Natural killer cell (primary cell): ENCODE data around the gene LPIN3. TPM values are rescaled to one million over a fixed set of nuclear protein-coding genes. Genes with fewer than 3 reads are reported as not detected.

Experiments
- ATAC-seq, 3 donors: fragments of 150-1000 bp in 2 of 3; fragments of 200-7000 bp in 1 of 3; cut with Tn5 transposase; 1 replicate in 1 of 3; 2 replicates in 2 of 3; pipeline ENCODE4 v1.10.0; 2021; ENCODE audit warnings: mild to moderate bottlenecking in 2 of 3, moderate library complexity in 2 of 3
- DNase-seq, 2 donors: peaks; one replicate each; pipeline versions ENCODE4 v3.0.0 to v3.0.0-alpha.2; 2013 to 2021; ENCODE audit warnings: mixed read lengths in 1 of 2
- H3K27ac ChIP-seq: one replicate; pipeline ENCODE4 v1.5.1; 2013; ENCODE audit warnings: mild to moderate bottlenecking, low read length
- H3K27me3 ChIP-seq: one replicate; pipeline ENCODE4 v1.6.1; 2013; ENCODE audit warnings: low read length; ENCODE audit not compliant: control insufficient read depth, insufficient read depth
- H3K36me3 ChIP-seq: one replicate; pipeline ENCODE4 v1.6.1; 2013; ENCODE audit warnings: low read length; ENCODE audit not compliant: control insufficient read depth, insufficient read depth
- H3K4me1 ChIP-seq: one replicate; pipeline ENCODE4 v1.6.1; 2013; ENCODE audit warnings: low read length; ENCODE audit not compliant: control insufficient read depth, insufficient read depth
- H3K4me3 ChIP-seq: one replicate; pipeline ENCODE4 v1.5.1; 2013; ENCODE audit warnings: low read length
- H3K9me3 ChIP-seq: one replicate; pipeline ENCODE4 v1.6.1; 2013; ENCODE audit warnings: low read length; ENCODE audit not compliant: control insufficient read depth, insufficient read depth
- H3K27ac Mint-ChIP-seq, 2 donors: one replicate each; pipeline ENCODE4 v1.8.0; 2022; ENCODE audit warnings: mild to moderate bottlenecking in 2 of 2, mixed read lengths in 2 of 2, moderate library complexity in 1 of 2
- H3K27me3 Mint-ChIP-seq, 2 donors: one replicate each; pipeline ENCODE4 v1.8.0; 2022; ENCODE audit warnings: low read depth in 2 of 2, mixed read lengths in 2 of 2
- H3K36me3 Mint-ChIP-seq: one replicate; pipeline ENCODE4 v1.8.0; 2022; ENCODE audit warnings: mixed read lengths
- H3K4me1 Mint-ChIP-seq, 2 donors: one replicate each; pipeline ENCODE4 v1.8.0; 2022; ENCODE audit warnings: mixed read lengths in 2 of 2
- H3K4me3 Mint-ChIP-seq: one replicate; pipeline ENCODE4 v1.8.0; 2022; ENCODE audit warnings: mild to moderate bottlenecking, moderate library complexity, mixed read lengths
- H3K9me3 Mint-ChIP-seq, 2 donors: one replicate each; pipeline ENCODE4 v1.8.0; 2022; ENCODE audit warnings: mixed read lengths in 2 of 2
- WGBS: methylation state at CpG from one replicate; pipeline ENCODE4 v1.1.7; 2013; ENCODE audit warnings: missing lambda C conversion rate; ENCODE audit not compliant: insufficient coverage; 5-methylcytosine and 5-hydroxymethylcytosine counted together
- intact Hi-C: fragments of 100-400 bp; cut with micrococcal nuclease; formaldehyde crosslinking; loops from one replicate; pipeline ENCODE4 v1.14.2; 2022
- total RNA-seq, 4 donors: library from RNA; stranded (reverse); fragments of 120-200 nt in 1 of 4; gene quantifications; one replicate each; pipeline versions ENCODE4 v1.2.3 to v1.2.4, GENCODE V29; 2013 to 2022
- TF ChIP-seq, protein P1 (sequence below): fragments of 200-600 bp; IDR thresholded peaks from one replicate; pipeline ENCODE4 v1.8.0; 2022; ENCODE audit warnings: antibody characterized with exemption

The LPIN3 gene
- total RNA-seq, 3 donors from 2014 or later (not counting 1 experiment from before 2014, with no cell fraction given), result 0.07 to 0.28 TPM; not detected in 1

- Mint-ChIP-seq H3K27me3 (no peaks in the 10 kb centered on the region), H3K9me3 (no peaks in the 10 kb centered on the region), H3K4me3 (no peak overlapping the region), H3K36me3 (no peaks in the 10 kb centered on the region), H3K27ac (no peak overlapping the region), H3K4me1 (no peaks in the 10 kb centered on the region)
- Histone ChIP-seq H3K27ac (no peak overlapping the region), H3K4me1 (no peaks in the 10 kb centered on the region), H3K4me3 (no peak overlapping the region), H3K27me3 (no peaks in the 10 kb centered on the region), H3K36me3 (no peaks in the 10 kb centered on the region), H3K9me3 (no peaks in the 10 kb centered on the region)
- ATAC-seq (no peak), DNase-seq (no peak)
- WGBS, result 92% methylated on average over 11 of the region's 11 CpGs
- intact Hi-C loops, result no loop called here
- TF ChIP-seq, protein P1, sequence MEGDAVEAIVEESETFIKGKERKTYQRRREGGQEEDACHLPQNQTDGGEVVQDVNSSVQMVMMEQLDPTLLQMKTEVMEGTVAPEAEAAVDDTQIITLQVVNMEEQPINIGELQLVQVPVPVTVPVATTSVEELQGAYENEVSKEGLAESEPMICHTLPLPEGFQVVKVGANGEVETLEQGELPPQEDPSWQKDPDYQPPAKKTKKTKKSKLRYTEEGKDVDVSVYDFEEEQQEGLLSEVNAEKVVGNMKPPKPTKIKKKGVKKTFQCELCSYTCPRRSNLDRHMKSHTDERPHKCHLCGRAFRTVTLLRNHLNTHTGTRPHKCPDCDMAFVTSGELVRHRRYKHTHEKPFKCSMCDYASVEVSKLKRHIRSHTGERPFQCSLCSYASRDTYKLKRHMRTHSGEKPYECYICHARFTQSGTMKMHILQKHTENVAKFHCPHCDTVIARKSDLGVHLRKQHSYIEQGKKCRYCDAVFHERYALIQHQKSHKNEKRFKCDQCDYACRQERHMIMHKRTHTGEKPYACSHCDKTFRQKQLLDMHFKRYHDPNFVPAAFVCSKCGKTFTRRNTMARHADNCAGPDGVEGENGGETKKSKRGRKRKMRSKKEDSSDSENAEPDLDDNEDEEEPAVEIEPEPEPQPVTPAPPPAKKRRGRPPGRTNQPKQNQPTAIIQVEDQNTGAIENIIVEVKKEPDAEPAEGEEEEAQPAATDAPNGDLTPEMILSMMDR, result no peak
These were observed 17.0 kb downstream of the LPIN3 start for GRCh38 chr20:41357424-41358163.

GRCh38 chr20:41358230-41358629, 17.6 kb downstream of the LPIN3 start:
- TF ChIP-seq, protein P1, result no peak
- no peak overlapping the region for H3K27ac Mint-ChIP-seq
- WGBS, result 88% methylated on average over 9 of the region's 9 CpGs

GRCh38 chr20:41358717-41359116, 18.1 kb downstream of the LPIN3 start:
- no peak overlapping the region for H3K27ac Mint-ChIP-seq
- no peaks in the 10 kb centered on the region for H3K27me3 ChIP-seq
- intact Hi-C loops, result no loop called here

More at GRCh38 chr20:41358230-41358629, 17.6 kb downstream of the LPIN3 start:
- H3K4me1 Mint-ChIP-seq, result no peaks in the 10 kb centered on the region
- H3K36me3 ChIP-seq, result no peaks in the 10 kb centered on the region
- H3K27me3 Mint-ChIP-seq, result no peaks in the 10 kb centered on the region
- no peaks in the 10 kb centered on the region for H3K4me1 ChIP-seq
- no peaks in the 10 kb centered on the region for H3K9me3 Mint-ChIP-seq
- no peak for ATAC-seq
- no peak for DNase-seq
- intact Hi-C loops, result no loop called here
- no peak overlapping the region for H3K4me3 ChIP-seq
- no peaks in the 10 kb centered on the region for H3K36me3 Mint-ChIP-seq
- H3K27ac ChIP-seq, result no peak overlapping the region
- H3K27me3 ChIP-seq, result no peaks in the 10 kb centered on the region
- H3K4me3 Mint-ChIP-seq, result no peak overlapping the region
- H3K9me3 ChIP-seq, result no peaks in the 10 kb centered on the region

More at GRCh38 chr20:41358717-41359116, 18.1 kb downstream of the LPIN3 start:
- Mint-ChIP-seq H3K4me1 (no peaks in the 10 kb centered on the region), H3K4me3 (no peak overlapping the region), H3K27me3 (no peaks in the 10 kb centered on the region), H3K36me3 (no peaks in the 10 kb centered on the region), H3K9me3 (no peaks in the 10 kb centered on the region)
- Histone ChIP-seq H3K4me3 (no peak overlapping the region), H3K4me1 (no peaks in the 10 kb centered on the region), H3K9me3 (no peaks in the 10 kb centered on the region), H3K27ac (no peak overlapping the region), H3K36me3 (no peaks in the 10 kb centered on the region)
- TF ChIP-seq, protein P1, result no peak
- no peak for ATAC-seq
- 87% methylated on average over 6 of the region's 7 CpGs for WGBS
- DNase-seq, result no peak
